MM.1S (cell line): Measurements from ENCODE around the gene LNX1.

Experiments used
- DNase-seq: peaks from one replicate; pipeline ENCODE4 v3.0.0-alpha.2; 2015
- H2AFZ ChIP-seq: fragments of 300-600 bp; sonication (generic); 2 replicates; pipeline ENCODE4 v1.6.0; 2016; ENCODE audit warnings: antibody characterized with exemption, low read length
- H3F3A ChIP-seq: fragments of 300-600 bp; sonication (generic); 2 replicates; pipeline ENCODE4 v1.6.1; 2016; ENCODE audit warnings: mild to moderate bottlenecking, antibody characterized with exemption, low read length, moderate library complexity, mixed read lengths; ENCODE audit not compliant: insufficient read depth
- H3K27ac ChIP-seq: fragments of 300-600 bp; sonication (generic); 2 replicates; pipeline ENCODE4 v1.5.1; 2016; ENCODE audit warnings: mild to moderate bottlenecking, low read length
- H3K27me3 ChIP-seq: fragments of 300-600 bp; sonication (generic); replicated peaks from 2 replicates; pipeline ENCODE4 v1.6.0; 2016; ENCODE audit warnings: low read length; ENCODE audit not compliant: insufficient read depth
- H3K36me3 ChIP-seq: fragments of 300-600 bp; sonication (generic); replicated peaks from 2 replicates; pipeline ENCODE4 v1.6.1; 2016; ENCODE audit warnings: mild to moderate bottlenecking, low read length, mixed read lengths; ENCODE audit not compliant: insufficient read depth
- H3K4me1 ChIP-seq: fragments of 300-600 bp; sonication (generic); 2 replicates; pipeline ENCODE4 v1.6.1; 2016; ENCODE audit warnings: low read length, mixed read lengths
- H3K4me2 ChIP-seq: fragments of 300-600 bp; sonication (generic); 2 replicates; pipeline ENCODE4 v1.6.0; 2016; ENCODE audit warnings: low read depth, low read length
- H3K4me3 ChIP-seq: fragments of 300-600 bp; sonication (generic); 2 replicates; pipeline ENCODE4 v1.5.1; 2016; ENCODE audit warnings: low read length, mixed read lengths
- H3K79me2 ChIP-seq: fragments of 300-600 bp; sonication (generic); 2 replicates; pipeline ENCODE4 v1.6.1; 2016; ENCODE audit warnings: mixed run types, low read length, mixed read lengths
- H3K9ac ChIP-seq: fragments of 300-600 bp; sonication (generic); 2 replicates; pipeline ENCODE4 v1.6.1; 2016; ENCODE audit warnings: low read length, mixed read lengths
- H3K9me2 ChIP-seq: fragments of 300-600 bp; sonication (generic); replicated peaks from 2 replicates; pipeline ENCODE4 v1.6.1; 2016; ENCODE audit warnings: mild to moderate bottlenecking, low read length, mixed read lengths; ENCODE audit not compliant: insufficient read depth
- H3K9me3 ChIP-seq: fragments of 300-600 bp; sonication (generic); replicated peaks from 2 replicates; pipeline ENCODE4 v1.6.1; 2016; ENCODE audit warnings: mild to moderate bottlenecking, low read length, mixed read lengths; ENCODE audit not compliant: insufficient read depth
- H4K20me1 ChIP-seq: fragments of 300-600 bp; sonication (generic); 2 replicates; pipeline ENCODE4 v1.6.1; 2016; ENCODE audit warnings: mild to moderate bottlenecking, low read length, moderate library complexity, mixed read lengths; ENCODE audit not compliant: insufficient read depth
- EZH2 ChIP-seq: fragments of 300-600 bp; sonication (generic); optimal IDR thresholded peaks from 2 replicates; pipeline ENCODE3; 2017; ENCODE audit warnings: low read depth, mild to moderate bottlenecking, antibody characterized with exemption, low read length, mixed read lengths
- EZH2phosphoT487 ChIP-seq: fragments of 300-600 bp; sonication (generic); IDR thresholded peaks from 2 replicates; pipeline ENCODE4 v1.6.1; 2018; ENCODE audit warnings: antibody characterized with exemption, low read length
- TF ChIP-seq, protein P1 (sequence below): fragments of 300-600 bp; sonication (generic); IDR thresholded peaks from 2 replicates; pipeline ENCODE4 v1.5.1; 2016; ENCODE audit warnings: antibody characterized with exemption, low read length, mixed read lengths

The LNX1 gene

DNA sequence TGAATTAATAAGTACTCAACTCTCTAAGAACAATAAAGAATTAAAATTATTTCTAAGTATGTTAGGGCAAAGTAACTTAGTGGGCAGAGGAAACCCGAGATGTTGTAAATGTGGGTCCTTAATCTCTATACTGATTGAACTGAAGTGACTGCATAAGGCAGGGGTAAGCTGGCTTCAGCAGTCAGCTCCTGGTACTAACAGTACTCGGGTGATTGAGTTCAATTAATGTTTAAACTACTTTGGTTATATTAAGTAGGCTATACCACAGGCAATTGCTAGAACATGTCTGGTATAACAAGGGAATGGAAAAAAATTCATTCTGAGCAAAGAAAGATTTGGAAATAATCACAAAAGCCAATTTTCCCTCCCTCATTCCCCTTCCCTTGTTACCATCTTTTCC lies 90.7 kb downstream of the LNX1 start:
- H3K9me3 ChIP-seq: no peaks in the 10 kb centered on the region
- no peak overlapping the region for H3K4me2 ChIP-seq
- H3K9ac ChIP-seq: no peak overlapping the region
- no peak overlapping the region for H2AFZ ChIP-seq
- no peak overlapping the region for H3K27ac ChIP-seq
- no peak for TF ChIP-seq EZH2
- TF ChIP-seq EZH2phosphoT487: no peak
- TF ChIP-seq, protein P1, sequence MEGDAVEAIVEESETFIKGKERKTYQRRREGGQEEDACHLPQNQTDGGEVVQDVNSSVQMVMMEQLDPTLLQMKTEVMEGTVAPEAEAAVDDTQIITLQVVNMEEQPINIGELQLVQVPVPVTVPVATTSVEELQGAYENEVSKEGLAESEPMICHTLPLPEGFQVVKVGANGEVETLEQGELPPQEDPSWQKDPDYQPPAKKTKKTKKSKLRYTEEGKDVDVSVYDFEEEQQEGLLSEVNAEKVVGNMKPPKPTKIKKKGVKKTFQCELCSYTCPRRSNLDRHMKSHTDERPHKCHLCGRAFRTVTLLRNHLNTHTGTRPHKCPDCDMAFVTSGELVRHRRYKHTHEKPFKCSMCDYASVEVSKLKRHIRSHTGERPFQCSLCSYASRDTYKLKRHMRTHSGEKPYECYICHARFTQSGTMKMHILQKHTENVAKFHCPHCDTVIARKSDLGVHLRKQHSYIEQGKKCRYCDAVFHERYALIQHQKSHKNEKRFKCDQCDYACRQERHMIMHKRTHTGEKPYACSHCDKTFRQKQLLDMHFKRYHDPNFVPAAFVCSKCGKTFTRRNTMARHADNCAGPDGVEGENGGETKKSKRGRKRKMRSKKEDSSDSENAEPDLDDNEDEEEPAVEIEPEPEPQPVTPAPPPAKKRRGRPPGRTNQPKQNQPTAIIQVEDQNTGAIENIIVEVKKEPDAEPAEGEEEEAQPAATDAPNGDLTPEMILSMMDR: no peak
- H3K4me3 ChIP-seq: no peak overlapping the region
- no peak for DNase-seq
- H4K20me1 ChIP-seq: no peaks in the 10 kb centered on the region
- no peaks in the 10 kb centered on the region for H3K9me2 ChIP-seq
- H3K4me1 ChIP-seq: no peaks in the 10 kb centered on the region
- no peaks in the 10 kb centered on the region for H3K36me3 ChIP-seq
- no peaks in the 10 kb centered on the region for H3F3A ChIP-seq
- H3K27me3 ChIP-seq: no peaks in the 10 kb centered on the region
- no peaks in the 10 kb centered on the region for H3K79me2 ChIP-seq

DNA sequence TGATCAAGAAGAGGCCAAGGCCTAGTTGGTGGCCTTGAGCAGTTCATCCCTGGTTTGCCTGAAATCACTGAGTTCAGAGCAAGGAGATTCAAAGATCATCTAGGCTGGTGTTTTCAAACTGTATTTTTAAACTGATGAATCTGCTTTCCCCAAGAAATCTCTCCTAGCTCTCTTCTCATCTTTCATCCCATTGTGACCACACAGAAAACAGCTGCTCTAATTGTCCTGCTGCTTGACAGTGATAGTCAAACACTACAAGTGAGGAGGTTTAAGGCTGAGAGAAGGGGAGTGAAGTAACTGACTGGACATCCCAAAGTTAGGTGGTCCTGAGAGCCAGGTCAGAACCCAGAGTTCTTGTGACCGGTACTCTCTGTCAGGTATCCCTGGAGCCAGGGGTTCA lies 91.5 kb downstream of the LNX1 start:
- TF ChIP-seq EZH2 (no peak), EZH2phosphoT487 (no peak)
- Histone ChIP-seq H3K4me1 (no peaks in the 10 kb centered on the region), H3K4me2 (no peak overlapping the region), H3K9ac (no peak overlapping the region), H3K27ac (no peak overlapping the region), H3K27me3 (no peaks in the 10 kb centered on the region), H3K79me2 (no peaks in the 10 kb centered on the region), H3K9me3 (no peaks in the 10 kb centered on the region), H2AFZ (no peak overlapping the region), H4K20me1 (no peaks in the 10 kb centered on the region), H3K36me3 (no peaks in the 10 kb centered on the region), H3F3A (no peaks in the 10 kb centered on the region), H3K4me3 (no peak overlapping the region), H3K9me2 (no peaks in the 10 kb centered on the region)
- DNase-seq: no peak

DNA sequence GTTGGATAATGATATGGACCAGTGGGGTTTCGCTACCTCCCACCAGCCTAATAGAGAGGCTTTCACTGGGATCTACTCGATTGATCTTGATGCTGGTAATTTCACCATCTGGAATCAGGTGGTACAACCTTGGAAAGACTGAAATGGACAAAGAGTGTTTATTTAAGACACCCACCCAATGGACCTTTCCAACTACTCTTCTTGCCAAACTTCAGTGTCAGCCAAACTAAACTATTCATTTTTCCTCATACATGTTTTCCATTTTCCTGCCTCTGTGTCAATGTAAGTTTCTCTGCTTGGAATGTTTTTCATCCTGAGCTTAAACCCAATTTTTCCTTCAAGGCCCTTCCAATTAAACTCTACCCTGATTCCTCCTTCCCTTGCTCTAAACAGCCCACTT lies 92.6 kb downstream of the LNX1 start:
- no peaks in the 10 kb centered on the region for H3K79me2 ChIP-seq
- H3K4me1 ChIP-seq: no peaks in the 10 kb centered on the region
- no peaks in the 10 kb centered on the region for H3F3A ChIP-seq
- no peaks in the 10 kb centered on the region for H3K36me3 ChIP-seq
- H3K9ac ChIP-seq: no peak overlapping the region
- no peak for DNase-seq
- no peaks in the 10 kb centered on the region for H4K20me1 ChIP-seq
- no peak overlapping the region for H3K27ac ChIP-seq
- H3K4me3 ChIP-seq: no peak overlapping the region
- H3K4me2 ChIP-seq: no peak overlapping the region
- TF ChIP-seq EZH2: no peak
- TF ChIP-seq, protein P1: no peak
- H3K27me3 ChIP-seq: no peaks in the 10 kb centered on the region
- no peak overlapping the region for H2AFZ ChIP-seq
- no peaks in the 10 kb centered on the region for H3K9me2 ChIP-seq
- H3K9me3 ChIP-seq: no peaks in the 10 kb centered on the region

DNA sequence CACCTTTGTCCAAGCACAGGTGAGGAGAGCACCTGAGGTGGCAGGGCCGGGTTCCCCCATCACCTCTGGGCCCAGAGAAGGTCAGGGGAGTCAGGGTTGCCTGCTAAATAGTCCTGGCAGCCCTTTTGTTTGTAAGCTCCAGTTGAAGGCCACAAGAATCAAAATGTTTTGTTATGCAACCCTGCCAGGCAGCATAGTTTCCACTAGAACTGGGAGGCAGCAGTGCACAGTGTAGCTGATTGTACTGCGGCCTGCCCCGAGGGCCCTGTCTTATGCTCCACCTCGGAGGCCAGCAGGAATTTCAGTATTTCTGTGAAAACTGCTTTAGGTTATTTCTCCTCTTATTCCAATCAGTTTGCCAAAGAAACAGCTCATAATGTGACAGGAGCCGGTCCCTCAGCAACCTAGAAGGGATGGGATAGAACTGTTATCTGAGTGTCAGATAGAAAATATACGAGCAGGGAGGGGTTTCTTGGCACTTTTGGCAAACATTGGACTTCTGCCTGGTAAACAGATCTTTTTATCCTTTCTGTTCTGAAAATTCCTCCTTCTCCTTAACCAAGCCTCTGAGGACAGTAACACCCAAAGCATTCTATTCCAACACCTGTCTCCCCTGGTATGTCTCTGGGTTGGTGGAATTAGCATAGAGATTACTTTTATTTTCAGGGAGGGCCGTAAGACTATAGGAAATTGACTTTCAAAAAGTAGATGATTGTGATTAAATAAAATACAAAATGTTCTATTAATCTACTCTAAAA lies 93.6 kb downstream of the LNX1 start:
- Histone ChIP-seq H3K4me2 (no peak overlapping the region), H3K9me3 (no peaks in the 10 kb centered on the region)
- DNase-seq: no peak

More for the DNA sequence above, 93.6 kb downstream of the LNX1 start:
- Histone ChIP-seq H3F3A (no peaks in the 10 kb centered on the region), H3K27ac (no peak overlapping the region), H3K36me3 (no peaks in the 10 kb centered on the region), H3K4me3 (no peak overlapping the region), H3K4me1 (no peaks in the 10 kb centered on the region), H3K79me2 (no peaks in the 10 kb centered on the region), H2AFZ (no peak overlapping the region), H3K27me3 (no peaks in the 10 kb centered on the region), H3K9me2 (no peaks in the 10 kb centered on the region), H4K20me1 (no peaks in the 10 kb centered on the region), H3K9ac (no peak overlapping the region)
- no peak for TF ChIP-seq EZH2phosphoT487
- no peak for TF ChIP-seq EZH2
- TF ChIP-seq, protein P1: no peak
